Left lobe of liver (tissue), 2 donors: ENCODE results near the gene NFU1. TPM values are rescaled to one million over a fixed set of nuclear protein-coding genes. Genes with fewer than 3 reads are reported as not detected.
"Not testable (repeated sequence)": the region's sequence is repeated elsewhere in the genome, so short reads cannot be mapped to it uniquely, and the experiment has no call there.

Experiments
- ATAC-seq: fragments of 200-7000 bp; cut with Tn5 transposase; one replicate; pipeline ENCODE4 v1.9.1; 2020; ENCODE audit warnings: mild to moderate bottlenecking, moderate library complexity
- DNase-seq: peaks from one replicate; pipeline ENCODE4 v3.0.0-alpha.2; 2020; ENCODE audit warnings: low spot score
- total RNA-seq: library from RNA; stranded (reverse); gene quantifications from one replicate; pipeline ENCODE4 v1.2.1, GENCODE V29; 2021
- donor health status: DM: no; HTN: no; CAD: no; lungs with moderate emphysema.
- donor health status: DM: no; HTN: yes; CAD: no.

NFU1 gene
- total RNA-seq, 1 donor from 2014 or later, result 12.0 TPM

DNA sequence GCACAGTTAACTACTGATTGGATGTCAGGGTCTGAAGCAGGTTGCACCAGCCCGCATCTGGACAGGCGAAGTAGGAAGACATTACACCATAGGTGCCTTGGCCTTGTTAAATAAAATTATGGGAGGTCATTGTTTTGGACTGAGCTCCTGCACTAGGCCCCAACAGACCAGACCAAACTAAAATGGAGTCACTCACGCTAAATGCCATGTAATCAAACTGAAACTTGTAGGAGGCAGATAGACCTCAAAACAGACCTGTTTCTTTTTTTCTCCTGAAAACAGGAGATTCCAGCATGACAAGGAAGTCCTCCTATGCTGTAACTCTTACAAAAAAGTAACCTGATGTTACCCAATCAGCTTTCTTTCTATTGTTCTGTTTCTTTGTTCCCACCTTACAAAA is 15.5 kb upstream of the NFU1 start:
- DNase-seq (no peak), ATAC-seq (no peak)

DNA sequence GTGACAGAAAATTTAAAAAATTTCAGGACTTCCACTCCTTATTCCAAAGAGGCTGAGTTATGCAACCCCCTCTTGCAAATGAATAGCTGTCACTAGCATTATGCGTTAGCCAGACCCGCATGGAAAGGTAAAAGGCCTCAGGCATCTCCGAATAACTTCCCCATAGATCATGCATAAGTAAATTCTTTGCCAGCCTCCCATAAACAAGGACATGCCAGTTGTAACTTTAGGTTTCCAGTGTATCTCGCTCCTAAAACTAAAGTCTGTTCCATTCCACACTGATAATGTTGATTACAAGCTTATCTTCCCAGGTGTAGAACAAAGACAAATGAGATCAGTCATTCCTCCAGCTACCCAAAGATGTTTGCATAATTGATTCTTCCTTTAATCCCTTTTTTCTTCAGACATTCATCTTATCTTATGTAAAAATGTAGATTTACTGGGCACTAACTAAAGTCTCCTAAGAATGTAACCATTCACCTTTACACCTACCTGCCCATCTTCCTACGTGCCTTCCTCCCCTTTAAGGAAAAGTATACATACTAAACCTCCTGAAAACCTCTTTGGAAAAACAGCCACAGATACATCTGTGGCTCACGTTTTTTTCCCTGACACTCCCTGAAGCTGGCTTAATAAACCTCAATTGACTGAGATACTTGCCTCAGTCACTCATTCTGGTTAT is 13.6 kb upstream of the NFU1 start:
- no peak for ATAC-seq

GRCh38 chr2:69449906-69450305 is 12.7 kb upstream of the NFU1 start:
- DNase-seq, result no peak
- no peak for ATAC-seq

More for the DNA sequence above, 13.6 kb upstream of the NFU1 start:
- no peak for DNase-seq

DNA sequence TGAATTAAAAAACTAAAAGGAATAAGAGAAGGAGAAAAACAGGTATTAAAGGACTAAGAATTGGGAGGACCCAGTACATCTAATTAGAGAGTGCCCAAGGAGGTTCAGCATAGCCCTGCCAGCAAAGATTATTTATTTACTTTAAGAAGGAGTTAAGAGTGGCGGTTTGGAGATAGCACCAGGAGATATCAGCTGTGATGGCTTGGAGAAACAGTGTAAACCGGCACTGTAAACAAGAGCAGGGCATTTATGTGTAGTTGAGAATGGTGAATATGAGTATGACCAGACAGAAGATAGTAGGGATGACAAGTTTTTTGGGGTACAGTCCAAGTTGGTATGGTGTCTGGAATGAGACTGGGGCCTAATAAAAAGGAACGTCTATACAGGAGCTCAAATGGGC is 6.4 kb upstream of the NFU1 start:
- ATAC-seq, DNase-seq: not testable (repeated sequence)

GRCh38 chr2:69439499-69439898 is 2.3 kb upstream of the NFU1 start:
- ATAC-seq, DNase-seq: not testable (repeated sequence)

DNA sequence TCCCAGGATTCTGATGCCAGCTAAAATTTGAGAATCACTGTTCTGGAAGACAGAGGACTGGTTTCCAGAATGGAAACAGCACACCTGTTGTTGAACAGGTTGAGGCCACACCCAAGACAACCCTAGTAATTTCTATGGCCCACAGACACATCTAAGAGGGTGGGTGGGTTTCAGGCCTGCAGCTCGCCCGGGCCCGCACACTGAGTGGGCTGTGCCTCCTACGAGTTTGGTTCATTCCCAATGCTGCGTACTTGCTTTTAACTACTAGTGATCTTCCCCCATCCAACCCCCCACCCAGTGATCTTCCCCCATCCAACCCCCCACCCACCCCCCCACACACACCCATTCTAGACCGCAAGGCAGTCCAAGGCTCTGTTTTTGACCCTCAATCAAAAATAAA is 1.3 kb upstream of the NFU1 start:
- DNase-seq, result no peak
- ATAC-seq, result no peak

DNA sequence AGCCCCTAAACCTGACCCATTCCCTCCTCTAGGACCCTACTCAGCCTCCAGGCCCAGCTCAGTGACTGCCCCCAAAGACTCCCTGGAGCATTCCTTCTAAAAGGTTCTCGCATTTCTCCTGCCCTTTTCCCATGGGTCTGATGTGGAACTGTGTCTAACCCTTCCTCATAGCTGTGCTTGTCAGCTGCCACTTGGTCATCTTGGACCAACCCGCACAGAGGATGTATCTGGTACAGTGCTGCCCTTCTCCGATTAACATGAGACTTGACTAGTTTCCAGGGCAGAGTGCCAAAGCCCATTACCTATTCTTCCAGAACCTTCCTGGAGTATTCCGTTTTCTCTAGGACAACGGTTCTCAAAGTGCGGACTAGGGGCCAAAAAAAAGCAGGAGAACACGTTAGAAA is 518 bp upstream of the NFU1 start:
- DNase-seq, result no peak

DNA sequence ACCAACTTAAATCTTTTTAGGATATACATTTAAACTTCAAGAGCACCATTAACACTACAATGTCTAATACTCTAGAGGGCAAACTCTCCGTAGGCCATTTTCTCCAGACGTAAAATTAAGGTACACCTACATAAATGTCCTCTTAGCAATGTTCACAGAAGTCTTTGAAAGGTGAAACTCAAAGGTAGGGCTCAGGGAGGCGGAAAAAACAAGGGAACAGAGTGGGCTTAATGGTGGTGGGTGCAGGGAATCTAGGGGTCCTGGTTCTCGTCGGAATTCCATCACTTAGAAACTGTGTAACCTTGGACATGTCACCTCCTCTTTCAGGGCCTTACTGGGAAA is 668 bp downstream of the NFU1 start:
- ATAC-seq (peak; percentile 4), DNase-seq (no peak)

More for the DNA sequence above, 518 bp upstream of the NFU1 start:
- ATAC-seq, result peak; percentile 53

DNA sequence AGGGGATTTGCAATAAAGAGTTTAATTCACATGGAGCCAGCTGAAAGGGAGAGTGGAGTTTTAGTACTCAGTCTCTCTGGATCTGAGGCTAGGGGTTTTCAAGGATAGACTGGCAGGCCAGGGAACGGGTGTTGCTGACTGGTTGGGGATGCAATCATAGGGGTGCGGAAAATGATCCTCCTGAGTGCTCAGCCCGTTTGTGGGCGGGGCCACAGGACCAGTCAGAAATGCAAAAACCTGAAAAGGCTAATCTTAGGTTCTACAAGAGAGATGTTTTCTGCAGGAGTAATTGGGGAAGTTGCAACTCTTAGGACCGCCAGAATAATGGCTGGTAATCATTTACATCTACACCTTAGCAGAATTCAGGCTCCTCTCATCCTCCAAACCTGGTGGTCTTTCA is 2.5 kb downstream of the NFU1 start:
- no peak for DNase-seq
- ATAC-seq, result no peak

GRCh38 chr2:69429491-69430183 is 7.6 kb downstream of the NFU1 start:
- ATAC-seq, result no peak
- DNase-seq, result no peak

- ATAC-seq (no peak), DNase-seq (no peak)
Measured at GRCh38 chr2:69428981-69429380, 8.3 kb downstream of the NFU1 start.

- ATAC-seq (no peak), DNase-seq (no peak)
Measured at GRCh38 chr2:69424419-69424818, 12.8 kb downstream of the NFU1 start.

- ATAC-seq, result no peak
- DNase-seq, result no peak
Measured at GRCh38 chr2:69422198-69422597, 15.0 kb downstream of the NFU1 start.

- not testable (repeated sequence) for ATAC-seq, DNase-seq
Measured at GRCh38 chr2:69419111-69419510, 18.1 kb downstream of the NFU1 start.

DNA sequence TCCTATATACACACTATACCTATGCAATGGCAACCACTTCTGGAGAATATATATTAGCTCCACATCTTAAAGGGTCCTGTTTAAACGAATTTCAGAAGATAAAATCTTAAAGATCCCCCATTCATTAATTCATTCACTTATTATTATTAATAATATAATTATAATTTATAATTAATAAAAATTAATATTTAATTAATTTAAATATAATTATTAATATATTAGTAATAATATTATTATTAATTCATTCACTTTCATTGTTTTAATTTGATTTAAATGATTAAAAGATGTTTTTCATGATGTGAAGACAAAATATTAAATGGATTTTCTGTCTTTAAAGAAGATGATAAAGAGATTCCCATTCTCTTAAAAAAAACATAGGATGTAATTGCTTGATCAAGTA is 21.1 kb downstream of the NFU1 start:
- ATAC-seq (no peak), DNase-seq (no peak)

DNA sequence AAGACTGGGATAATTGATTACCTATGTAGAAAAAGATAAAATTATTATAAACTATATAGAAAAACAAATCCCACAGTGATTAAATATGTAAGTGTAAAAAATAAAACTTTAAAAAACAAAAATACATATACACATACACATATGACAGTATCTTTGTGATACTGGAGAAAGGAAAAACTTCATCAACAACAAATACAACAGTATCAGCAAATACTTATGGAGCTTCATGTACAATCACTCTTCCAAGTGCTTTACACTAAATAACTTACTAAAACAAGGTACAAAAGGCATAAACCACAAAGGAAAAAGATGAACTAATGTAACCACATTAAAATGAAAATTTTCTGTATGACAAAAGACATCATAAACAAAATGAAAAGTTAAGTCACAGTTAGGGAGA is 26.1 kb downstream of the NFU1 start:
- DNase-seq, result no peak
- no peak for ATAC-seq

DNA sequence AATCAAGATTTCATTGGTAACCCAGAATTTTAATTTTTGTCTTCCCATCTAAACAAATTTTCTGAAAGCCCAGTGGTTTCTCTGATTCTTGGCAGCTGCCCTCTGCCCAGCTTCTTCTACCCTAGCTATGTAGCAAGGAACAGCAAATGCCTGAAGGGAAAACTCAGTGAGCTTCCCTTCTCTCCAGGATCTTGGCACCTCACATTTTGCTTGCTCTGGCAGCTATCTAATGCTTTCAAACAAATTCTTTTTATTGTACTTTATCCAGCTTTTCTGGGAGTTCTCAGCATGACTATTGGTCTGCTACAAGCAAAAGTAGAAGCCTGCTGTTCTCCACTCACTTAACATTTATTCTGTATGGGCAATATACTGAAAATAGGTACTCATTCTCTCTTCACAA is 31.9 kb downstream of the NFU1 start:
- DNase-seq (no peak), ATAC-seq (no peak)

GRCh38 chr2:69400121-69400520 is 37.1 kb downstream of the NFU1 start:
- ATAC-seq, result no peak
- no peak for DNase-seq

GRCh38 chr2:69397234-69397633 is 40.0 kb downstream of the NFU1 start:
- DNase-seq (no peak), ATAC-seq (peak; percentile 73)

DNA sequence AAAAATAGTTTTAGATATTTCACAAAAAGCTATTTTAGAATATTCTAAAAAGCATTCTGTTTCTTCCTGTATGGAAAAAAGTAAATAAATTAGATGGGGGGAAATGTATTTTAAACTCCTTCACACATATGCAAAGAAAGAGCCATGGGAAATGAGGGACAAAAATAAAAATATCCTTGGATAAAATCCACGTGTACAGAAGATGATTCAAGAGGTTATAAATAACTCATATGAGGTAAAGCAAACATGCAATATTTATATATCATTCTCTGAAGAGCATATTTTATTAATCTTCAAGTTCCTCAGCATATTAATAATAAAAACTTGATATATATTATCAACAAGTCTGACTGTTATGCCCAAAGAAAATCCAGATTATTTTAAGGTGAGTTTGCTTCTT is 41.4 kb downstream of the NFU1 start:
- no peak for ATAC-seq
- DNase-seq, result no peak

DNA sequence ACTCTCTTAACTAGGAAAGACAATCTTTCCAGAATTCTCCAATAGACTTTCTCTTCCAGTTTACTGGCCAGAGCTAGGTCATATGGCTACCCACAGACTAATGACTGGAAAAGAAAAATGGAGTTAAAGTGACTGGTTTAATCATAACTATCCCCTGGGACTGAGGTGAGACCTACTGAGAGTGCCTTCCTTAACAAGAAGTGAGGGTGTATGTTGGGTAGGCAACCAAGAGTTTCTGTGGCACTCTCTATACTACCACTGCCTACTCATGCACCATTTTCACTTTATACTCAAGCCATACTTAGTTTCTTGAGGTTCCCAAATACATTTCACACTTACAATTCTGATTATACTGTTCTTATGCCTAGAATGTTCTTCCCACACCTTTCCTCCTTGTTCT is 43.3 kb downstream of the NFU1 start:
- ATAC-seq (no peak), DNase-seq (no peak)

- DNase-seq, result no peak
- ATAC-seq, result no peak
Measured at GRCh38 chr2:69390471-69390870, 46.8 kb downstream of the NFU1 start.

- ATAC-seq, result no peak
- no peak for DNase-seq
Measured at GRCh38 chr2:69390001-69390400, 47.2 kb downstream of the NFU1 start.
